Body of pancreas (tissue), 4 donors: Measurements from ENCODE around the gene LINS1. TPM values are rescaled to one million over a fixed set of nuclear protein-coding genes. Genes with fewer than 3 reads are reported as not detected.

Source experiments
- ATAC-seq: fragments of 150-250 bp; one replicate; pipeline ENCODE4 v1.9.1; 2016
- DNase-seq, 4 donors: peaks; one replicate each; pipeline ENCODE4 v3.0.0-alpha.2; 2019
- H3K27ac ChIP-seq, 4 donors: fragments of 200-600 bp; sonication (generic); 1 replicate in 3 of 4; 2 replicates in 1 of 4; pipeline versions ENCODE4 v1.5.1 to v1.6.1; 2016 to 2019; ENCODE audit warnings: mild to moderate bottlenecking in 1 of 4, mixed read lengths in 1 of 4, moderate library complexity in 1 of 4
- H3K27me3 ChIP-seq, 2 donors: fragments of 200-600 bp; sonication (generic); one replicate each; pipeline ENCODE4 v1.6.0; 2016; ENCODE audit warnings: mild to moderate bottlenecking in 1 of 2
- H3K36me3 ChIP-seq, 2 donors: fragments of 200-600 bp; sonication (generic); replicated peaks in 1 of 2; 2 replicates each; pipeline ENCODE4 v1.5.1; 2016; ENCODE audit warnings: low read depth in 2 of 2; ENCODE audit not compliant: insufficient read depth in 1 of 2
- H3K4me1 ChIP-seq: fragments of 200-600 bp; sonication (generic); one replicate; pipeline ENCODE4 v1.6.0; 2016
- H3K4me3 ChIP-seq, 2 donors: fragments of 200-600 bp; sonication (generic); 1 replicate in 1 of 2; 2 replicates in 1 of 2; pipeline ENCODE4 v1.5.1; 2016 to 2019
- H3K9me3 ChIP-seq, 3 donors: fragments of 200-600 bp; sonication (generic); 1 replicate in 2 of 3; 2 replicates in 1 of 3; pipeline ENCODE4 v1.5.1; 2016
- POLR2A ChIP-seq, 3 donors: fragments of 450-650 bp; IDR thresholded peaks; one replicate each; pipeline ENCODE4 v1.6.1; 2016; ENCODE audit warnings: antibody characterized with exemption in 3 of 3, mild to moderate bottlenecking in 2 of 3
- WGBS, 2 donors: methylation state at CpG; one replicate each; pipeline ENCODE4 v1.1.5; 2017; 5-methylcytosine and 5-hydroxymethylcytosine counted together
- intact Hi-C: fragments of 100-400 bp; cut with DNase I; formaldehyde crosslinking; loops from one replicate; pipeline ENCODE4 v1.15.1; 2023
- total RNA-seq, 2 donors: library from RNA; depleted of rRNA; stranded (reverse); fragments of >200 nt; gene quantifications; one replicate each; pipeline ENCODE4 v1.1.0, GENCODE V29; 2016
- TF ChIP-seq, protein P1 (sequence below), 7 experiments: fragments of 450-650 bp in 4 of 7; fragments of 200-600 bp in 3 of 7; sonication (generic) in 3 of 7; IDR thresholded peaks; one replicate each; pipeline ENCODE4 v1.5.1; 2016 to 2019; ENCODE audit warnings: antibody characterized with exemption in 7 of 7

Gene LINS1, protein sequence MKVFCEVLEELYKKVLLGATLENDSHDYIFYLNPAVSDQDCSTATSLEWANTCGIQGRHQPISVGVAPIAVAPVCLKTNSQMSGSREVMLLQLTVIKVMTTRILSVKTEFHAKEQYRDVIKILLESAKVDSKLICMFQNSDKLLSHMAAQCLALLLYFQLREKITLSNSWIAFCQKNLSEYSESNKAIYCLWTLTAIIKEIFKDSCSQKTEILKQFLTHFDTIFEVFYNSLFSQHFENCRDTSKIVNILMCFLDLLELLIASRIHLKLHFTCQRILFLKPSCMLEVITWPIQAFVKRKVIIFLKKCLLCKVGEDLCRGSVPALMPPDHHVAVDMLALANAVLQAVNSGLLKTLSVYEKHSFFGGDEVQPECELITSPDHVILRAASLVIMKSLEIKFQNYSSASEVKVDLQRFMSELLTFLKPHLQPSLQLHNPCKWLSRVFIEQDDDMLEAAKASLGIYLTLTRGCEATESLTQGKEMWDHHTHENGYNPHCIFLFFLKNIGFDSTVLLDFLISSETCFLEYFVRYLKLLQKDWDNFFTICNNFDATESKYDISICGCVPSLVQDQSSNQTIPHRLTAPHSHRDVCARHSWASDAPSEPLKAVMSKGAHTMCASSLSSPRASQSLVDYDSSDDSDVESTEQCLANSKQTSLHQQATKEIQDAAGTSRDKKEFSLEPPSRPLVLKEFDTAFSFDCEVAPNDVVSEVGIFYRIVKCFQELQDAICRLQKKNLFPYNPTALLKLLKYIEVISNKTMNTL
- total RNA-seq = 10 to 100 TPM in 1 of 2 donors, 1 to 10 TPM in 1; 7.0 to 18.1 TPM

DNA sequence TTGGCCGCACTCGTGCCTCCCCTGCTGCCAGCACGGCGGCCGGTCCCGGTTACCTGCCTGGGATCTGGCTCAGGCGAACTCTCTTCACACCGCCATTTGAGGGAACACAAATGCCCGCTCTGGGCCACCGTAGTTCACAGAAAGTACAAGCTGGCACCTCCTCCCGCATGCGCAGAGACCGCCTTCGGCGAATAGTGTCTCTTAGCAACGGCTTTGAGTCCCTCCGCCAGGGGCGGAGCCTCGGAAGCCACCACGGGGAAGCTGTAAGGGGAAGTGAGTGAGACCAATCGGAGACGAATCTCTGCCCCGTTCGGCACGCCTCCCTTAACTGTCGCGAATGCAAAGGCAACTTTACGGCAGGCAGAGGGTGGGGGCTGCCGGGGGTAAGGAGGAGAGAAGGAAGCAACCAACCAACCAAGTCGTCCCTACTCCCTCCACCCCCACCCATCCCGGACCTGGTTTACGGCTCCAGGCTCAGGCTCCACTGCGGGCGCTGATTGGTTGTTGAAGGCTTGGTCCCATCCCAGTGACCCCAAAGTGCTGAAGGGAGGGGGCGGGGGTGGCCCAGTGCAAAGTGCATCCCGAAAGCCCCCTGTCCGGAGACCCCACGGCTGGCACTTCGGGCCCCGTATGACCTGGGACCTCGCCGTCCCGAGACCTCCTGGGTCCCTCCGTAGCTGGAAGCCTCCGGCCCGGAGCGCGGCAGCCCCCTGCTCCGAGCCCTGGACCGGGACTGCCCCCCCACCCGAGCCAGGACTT lies at the start of gene LINS1, which contains the start of gene ASB7:
TSS of gene LINS1 (minus strand) at position 121 of the 759 bp plus-strand sequence. CDS start 21,342 bp downstream, outside the sequence.
TSS of gene ASB7 (plus strand) at position 526 of the 759 bp plus-strand sequence. CDS start 9,628 bp downstream, outside the sequence.
- Histone ChIP-seq H3K9me3 (no peaks in the 10 kb centered on the region), H3K27ac (peak within 1 kb of the TSS; percentile 63 to 87 (median 73)), H3K36me3 (no peaks in the 10 kb centered on the region), H3K4me3 (peak within 1 kb of the TSS; percentile 81 to 99), H3K4me1 (peaks cover 35% of the 10 kb centered on the region), H3K27me3 (no peaks in the 10 kb centered on the region)
- DNase-seq (peak; percentile 100), ATAC-seq (peak; percentile 97)
- intact Hi-C loops = no loop called here
- 0 to 1% methylated on average over 18 to 51 of the region's 51 CpGs for WGBS, 2 donors
- TF ChIP-seq, protein P1, sequence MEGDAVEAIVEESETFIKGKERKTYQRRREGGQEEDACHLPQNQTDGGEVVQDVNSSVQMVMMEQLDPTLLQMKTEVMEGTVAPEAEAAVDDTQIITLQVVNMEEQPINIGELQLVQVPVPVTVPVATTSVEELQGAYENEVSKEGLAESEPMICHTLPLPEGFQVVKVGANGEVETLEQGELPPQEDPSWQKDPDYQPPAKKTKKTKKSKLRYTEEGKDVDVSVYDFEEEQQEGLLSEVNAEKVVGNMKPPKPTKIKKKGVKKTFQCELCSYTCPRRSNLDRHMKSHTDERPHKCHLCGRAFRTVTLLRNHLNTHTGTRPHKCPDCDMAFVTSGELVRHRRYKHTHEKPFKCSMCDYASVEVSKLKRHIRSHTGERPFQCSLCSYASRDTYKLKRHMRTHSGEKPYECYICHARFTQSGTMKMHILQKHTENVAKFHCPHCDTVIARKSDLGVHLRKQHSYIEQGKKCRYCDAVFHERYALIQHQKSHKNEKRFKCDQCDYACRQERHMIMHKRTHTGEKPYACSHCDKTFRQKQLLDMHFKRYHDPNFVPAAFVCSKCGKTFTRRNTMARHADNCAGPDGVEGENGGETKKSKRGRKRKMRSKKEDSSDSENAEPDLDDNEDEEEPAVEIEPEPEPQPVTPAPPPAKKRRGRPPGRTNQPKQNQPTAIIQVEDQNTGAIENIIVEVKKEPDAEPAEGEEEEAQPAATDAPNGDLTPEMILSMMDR (IDR thresholded peaks at IDR 0.05) = peak in 1 of 7 experiments; percentile 18
- peak in 2 of 3 donors; percentile 55 to 60 for TF ChIP-seq POLR2A (IDR thresholded peaks at IDR 0.05)

DNA sequence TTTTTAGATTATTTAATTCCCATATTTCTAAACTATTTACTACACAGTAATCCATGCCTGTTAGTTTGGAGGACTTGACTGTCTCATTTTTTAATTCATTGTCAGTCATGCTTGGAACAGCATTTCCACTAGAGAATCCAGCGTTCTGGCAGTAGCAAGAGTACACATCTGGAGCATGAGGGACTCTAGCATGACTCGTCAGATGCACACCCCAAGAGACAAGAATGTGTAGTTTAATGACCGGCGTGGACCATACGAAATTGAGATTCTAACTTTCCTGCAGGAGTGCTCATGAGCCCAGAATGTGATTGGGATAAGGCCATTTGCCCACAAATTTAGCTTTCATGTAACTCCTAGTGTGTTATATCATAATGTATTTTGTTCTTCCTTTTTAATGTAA lies 49.3 kb upstream of the LINS1 start:
- no peaks in the 10 kb centered on the region for H3K9me3 ChIP-seq
- intact Hi-C loops = no loop called here
- H3K4me3 ChIP-seq = no peak overlapping the region
- no peaks in the 10 kb centered on the region for H3K27me3 ChIP-seq
- DNase-seq = no peak
- WGBS, 2 donors = 93% methylated on average over 5 of the region's 5 CpGs
- no peaks in the 10 kb centered on the region for H3K4me1 ChIP-seq
- H3K36me3 ChIP-seq = no peaks in the 10 kb centered on the region
- no peak for ATAC-seq
- TF ChIP-seq, protein P1 (IDR thresholded peaks at IDR 0.05) = no peak
- TF ChIP-seq POLR2A (IDR thresholded peaks at IDR 0.05) = no peak
- no peak overlapping the region for H3K27ac ChIP-seq

DNA sequence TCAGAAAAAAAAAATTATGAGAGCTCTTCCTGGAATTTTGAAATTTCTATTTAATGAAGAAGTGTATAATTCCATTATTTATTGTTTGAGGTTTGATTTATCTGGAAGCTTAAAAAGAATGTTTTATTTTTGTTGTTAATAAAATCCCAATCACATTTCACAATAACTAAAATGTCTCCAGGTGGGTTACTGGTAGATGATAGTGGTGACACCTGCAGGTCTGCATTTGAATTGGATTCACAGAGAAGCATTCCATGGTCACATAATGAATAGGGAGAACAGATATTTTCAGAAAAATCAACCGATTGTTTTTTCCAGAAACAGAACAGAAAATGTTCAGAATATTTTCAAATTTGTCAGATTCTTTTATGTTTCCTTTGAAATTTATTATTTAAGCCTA lies 48.7 kb upstream of the LINS1 start:
- Histone ChIP-seq H3K9me3 (no peaks in the 10 kb centered on the region), H3K4me3 (no peak overlapping the region), H3K27me3 (no peaks in the 10 kb centered on the region), H3K36me3 (no peaks in the 10 kb centered on the region), H3K27ac (no peak overlapping the region), H3K4me1 (no peaks in the 10 kb centered on the region)
- ATAC-seq = no peak
- TF ChIP-seq, protein P1 (IDR thresholded peaks at IDR 0.05) = peak in 3 of 7 experiments; percentile 6 to 17 (median 12)
- TF ChIP-seq POLR2A (IDR thresholded peaks at IDR 0.05) = no peak
- DNase-seq = no peak
- intact Hi-C loops = no loop called here
- WGBS, 2 donors = 66% methylated on average over 1 of the region's 1 CpG

DNA sequence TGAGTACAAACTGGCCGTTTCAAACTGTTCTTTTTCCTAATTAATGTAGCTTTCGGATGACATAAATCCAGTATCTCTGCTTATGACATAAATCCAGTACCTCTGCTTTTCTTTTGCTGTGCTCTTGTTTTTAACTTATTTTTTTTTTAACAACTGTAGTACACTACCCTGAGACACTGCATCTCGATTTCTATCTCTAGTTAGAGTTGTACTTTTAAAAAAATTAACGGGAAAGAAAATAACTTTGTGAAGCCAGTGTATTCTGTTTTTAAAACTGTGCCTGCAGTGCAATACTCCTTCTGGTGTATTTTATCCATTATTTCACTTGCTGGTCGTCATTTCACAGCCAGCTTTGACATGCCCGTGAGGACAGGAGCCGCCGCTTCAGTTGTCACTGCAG lies 47.0 kb upstream of the LINS1 start:
- intact Hi-C loops = no loop called here
- no peak for ATAC-seq
- TF ChIP-seq, protein P1 (IDR thresholded peaks at IDR 0.05) = no peak
- TF ChIP-seq POLR2A (IDR thresholded peaks at IDR 0.05) = no peak

More for the DNA sequence above, 47.0 kb upstream of the LINS1 start:
- Histone ChIP-seq H3K4me3 (no peak overlapping the region), H3K9me3 (no peaks in the 10 kb centered on the region), H3K27ac (no peak overlapping the region), H3K36me3 (no peaks in the 10 kb centered on the region), H3K27me3 (no peaks in the 10 kb centered on the region), H3K4me1 (no peaks in the 10 kb centered on the region)
- DNase-seq = no peak
- WGBS, 2 donors = 84 to 89% methylated on average over 8 of the region's 8 CpGs
